ENCODE results near the gene ARMC7.
"Not testable (repeated sequence)": the region's sequence is repeated elsewhere in the genome, so short reads cannot be mapped to it uniquely, and the experiment has no call there.

ARMC7 gene

DNA sequence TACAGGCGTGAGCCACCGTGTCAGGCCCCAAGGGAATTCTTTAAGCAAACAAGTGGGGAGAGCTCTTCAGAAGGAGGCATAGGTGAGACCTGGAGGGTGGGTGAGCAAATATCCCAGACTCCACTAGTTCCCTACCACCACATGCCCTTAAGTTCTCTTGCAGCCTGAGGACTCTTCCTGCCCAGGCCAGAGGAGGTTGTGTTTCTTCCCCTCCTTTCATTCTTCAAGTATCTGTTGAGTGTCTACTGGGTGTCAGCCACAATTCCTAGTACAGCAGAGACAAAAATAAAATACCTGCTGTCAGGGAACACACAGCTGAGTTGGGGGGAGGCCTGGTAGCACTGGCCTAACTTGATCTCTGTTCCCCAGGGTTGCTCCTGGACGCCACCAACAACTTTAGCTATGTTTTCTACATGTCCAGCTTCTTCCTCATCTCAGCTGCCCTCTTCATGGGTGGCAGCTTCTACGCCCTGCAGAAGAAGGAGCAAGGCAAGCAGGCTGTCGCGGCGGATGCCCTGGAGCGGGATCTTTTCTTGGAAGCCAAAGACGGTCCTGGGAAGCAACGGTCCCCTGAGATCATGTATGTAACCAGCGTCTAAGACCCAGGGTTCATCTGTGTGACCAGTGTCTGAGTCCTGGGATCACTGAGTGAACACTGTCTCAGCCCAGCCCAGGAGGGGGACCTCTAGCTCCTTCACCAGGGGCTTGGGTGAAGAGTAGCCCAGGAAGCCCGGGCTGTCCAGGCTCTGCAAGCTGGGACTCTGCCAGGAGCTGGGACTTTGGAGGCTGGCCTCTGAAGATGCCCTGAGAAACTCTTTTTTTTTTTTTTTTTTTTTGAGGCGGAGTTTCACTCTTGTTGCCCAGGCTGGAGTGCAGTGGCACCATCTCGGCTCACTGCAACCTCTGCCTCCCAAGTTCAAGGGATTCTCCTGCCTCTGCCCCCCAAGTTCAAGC is 5.9 kb upstream of the ARMC7 start:
- DNase-seq, result no peak

- DNase-seq, result peak; percentile 37
Measured at GRCh38 chr17:75105126-75106080, 4.4 kb upstream of the ARMC7 start.

GRCh38 chr17:75108193-75108592 is 1.6 kb upstream of the ARMC7 start:
- no peak for DNase-seq

DNA sequence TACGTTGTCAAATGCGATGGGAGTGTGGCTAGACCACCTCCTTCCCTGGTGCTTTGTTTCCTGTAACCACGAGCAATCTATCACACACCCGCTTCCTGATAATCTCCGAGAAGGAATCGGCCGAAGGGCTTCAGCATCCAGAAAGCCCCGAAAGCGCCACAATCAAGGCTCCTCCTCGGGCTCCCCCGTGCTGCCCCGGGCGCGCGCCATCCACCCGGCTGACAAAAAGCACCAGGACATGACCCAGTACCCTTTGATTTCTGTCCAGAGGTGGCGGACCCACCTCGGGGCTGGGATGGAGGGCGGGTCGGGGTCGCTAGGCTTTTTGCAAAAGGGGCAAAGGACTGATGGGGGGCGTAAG is 743 bp upstream of the ARMC7 start:
- DNase-seq, result no peak

- DNase-seq, result no peak
Measured at GRCh38 chr17:75110234-75110937, 617 bp downstream of the ARMC7 start.

DNA sequence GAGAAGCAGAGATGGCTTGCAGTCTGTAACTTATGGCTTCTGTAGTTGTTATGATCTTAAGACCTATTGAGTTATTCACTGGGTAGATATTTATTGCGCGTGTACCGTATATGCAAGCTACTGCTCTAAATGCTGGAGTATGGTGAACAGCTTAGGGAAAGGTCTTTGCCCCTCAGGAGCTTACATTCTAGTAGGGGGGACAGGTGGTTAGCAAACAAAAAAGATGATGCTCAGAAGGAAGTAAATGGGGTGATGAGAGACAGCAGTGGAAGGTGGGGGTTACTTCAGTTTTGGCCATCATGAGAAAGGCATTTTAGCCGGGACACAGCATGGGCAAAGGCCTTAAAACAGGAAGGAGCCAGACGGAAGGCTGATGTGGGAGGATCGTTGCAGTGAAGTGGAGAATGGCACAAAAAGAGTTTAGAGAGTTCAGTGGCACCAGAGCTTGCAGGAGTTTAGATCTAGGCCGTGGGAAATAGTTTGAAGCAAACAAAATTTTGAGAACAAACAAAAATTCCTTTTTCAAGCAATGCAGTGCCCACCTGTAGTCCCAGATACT is 2.1 kb downstream of the ARMC7 start:
- DNase-seq, result no peak

DNA sequence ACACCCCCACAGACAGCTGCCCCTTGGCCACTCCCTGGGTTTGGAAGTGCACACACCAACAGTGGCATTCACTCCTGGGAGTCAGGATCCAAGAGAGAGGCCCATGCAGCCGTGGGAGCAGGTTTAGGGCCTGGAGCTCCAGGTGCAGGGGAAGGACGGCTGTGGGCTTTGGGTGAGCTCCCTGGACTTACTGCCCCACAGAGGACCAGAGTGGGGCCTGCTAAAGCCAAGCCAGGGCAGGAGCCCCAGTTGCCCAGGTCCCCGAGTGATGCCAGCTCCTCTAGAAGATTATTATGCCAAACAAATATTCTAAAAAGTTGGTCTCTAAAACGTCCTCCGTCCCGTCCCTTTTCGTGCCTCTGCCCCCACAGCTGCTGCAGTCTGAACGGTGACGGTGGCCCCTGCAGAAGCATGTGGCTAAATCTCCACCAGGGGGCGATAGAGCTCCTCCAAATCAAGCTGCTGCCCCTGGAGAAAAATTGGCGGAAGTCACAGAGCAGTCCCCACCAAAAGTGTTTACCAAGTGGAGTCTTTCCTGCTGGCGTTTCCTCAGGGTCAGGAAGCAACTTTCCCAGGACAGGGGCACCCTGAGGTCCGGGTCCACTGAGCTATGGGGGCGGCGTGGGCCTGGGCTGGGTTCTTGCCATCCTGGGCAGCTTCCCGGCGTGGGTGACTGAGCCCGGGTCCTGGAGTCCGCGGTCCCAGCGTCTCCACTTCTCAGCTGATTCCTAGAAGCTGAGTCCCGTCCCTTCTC is 4.2 kb downstream of the ARMC7 start:
- peak; percentile 86 for DNase-seq

- no peak for DNase-seq
Measured at GRCh38 chr17:75114552-75115314, 5.0 kb downstream of the ARMC7 start.

- no peak for DNase-seq
Measured at GRCh38 chr17:75115555-75115954, 5.8 kb downstream of the ARMC7 start.

GRCh38 chr17:75116737-75117136 is 7.0 kb downstream of the ARMC7 start:
- DNase-seq, result no peak

- DNase-seq, result no peak
Measured at GRCh38 chr17:75118307-75118706, 8.5 kb downstream of the ARMC7 start.

- DNase-seq, result peak; percentile 63
Measured at GRCh38 chr17:75124041-75124818, 14.5 kb downstream of the ARMC7 start.

DNA sequence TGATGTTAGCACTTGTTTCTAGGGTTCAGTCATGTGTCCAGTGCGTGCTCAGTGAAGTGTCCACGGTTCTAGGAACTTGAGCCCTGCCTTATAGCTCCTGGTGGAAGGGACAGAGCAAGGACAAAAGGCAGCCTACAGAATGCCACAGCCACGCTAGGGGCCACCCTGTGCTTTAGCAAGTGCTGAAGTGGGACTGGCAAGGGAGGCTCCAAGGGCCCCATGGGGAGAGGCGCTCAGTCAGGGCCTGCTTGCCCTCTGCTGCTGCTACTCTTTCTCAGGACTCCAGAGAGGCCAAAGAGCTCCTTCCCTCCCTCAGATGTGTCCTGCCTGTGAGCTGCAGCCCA is 15.0 kb downstream of the ARMC7 start:
- no peak for DNase-seq

- no peak for DNase-seq
Measured at GRCh38 chr17:75125984-75126383, 16.2 kb downstream of the ARMC7 start.

DNA sequence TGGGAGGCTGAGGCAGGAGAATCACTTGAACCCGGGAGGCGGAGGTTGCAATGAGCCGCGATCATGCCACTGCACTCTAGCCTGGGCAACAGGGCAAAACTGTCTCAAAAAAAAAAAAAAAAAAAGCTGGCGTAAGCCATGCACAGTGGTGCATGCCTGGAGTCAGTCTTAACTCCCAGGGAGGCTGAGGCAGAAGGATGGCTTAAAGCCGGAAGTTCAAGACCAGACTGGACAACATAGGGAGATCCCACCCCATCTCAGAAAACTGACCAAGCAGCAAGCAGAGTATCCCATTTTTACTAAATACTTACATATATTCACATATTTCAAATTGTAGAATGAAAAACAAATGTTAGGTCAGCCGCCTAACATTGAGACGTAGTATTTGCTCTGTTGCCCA is 17.2 kb downstream of the ARMC7 start:
- no peak for DNase-seq

DNA sequence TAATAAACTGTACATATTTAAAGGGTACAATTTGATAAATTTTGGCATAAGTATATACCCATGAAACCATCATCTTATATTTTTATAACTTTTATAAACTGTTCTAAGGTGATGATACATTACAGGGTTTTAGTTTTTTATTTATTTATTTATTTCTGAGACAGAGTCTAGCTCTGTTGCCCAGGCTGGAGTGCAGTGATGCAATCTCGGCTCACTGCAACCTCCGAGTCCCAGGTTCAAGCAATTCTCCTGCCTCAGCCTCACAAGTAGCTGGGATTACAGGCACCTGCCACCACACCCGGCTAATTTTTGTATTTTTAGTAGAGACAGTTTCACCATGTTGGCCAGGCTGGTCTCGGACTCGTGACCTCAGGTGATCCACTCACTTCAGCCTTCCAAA is 18.2 kb downstream of the ARMC7 start:
- DNase-seq, result not testable (repeated sequence)

DNA sequence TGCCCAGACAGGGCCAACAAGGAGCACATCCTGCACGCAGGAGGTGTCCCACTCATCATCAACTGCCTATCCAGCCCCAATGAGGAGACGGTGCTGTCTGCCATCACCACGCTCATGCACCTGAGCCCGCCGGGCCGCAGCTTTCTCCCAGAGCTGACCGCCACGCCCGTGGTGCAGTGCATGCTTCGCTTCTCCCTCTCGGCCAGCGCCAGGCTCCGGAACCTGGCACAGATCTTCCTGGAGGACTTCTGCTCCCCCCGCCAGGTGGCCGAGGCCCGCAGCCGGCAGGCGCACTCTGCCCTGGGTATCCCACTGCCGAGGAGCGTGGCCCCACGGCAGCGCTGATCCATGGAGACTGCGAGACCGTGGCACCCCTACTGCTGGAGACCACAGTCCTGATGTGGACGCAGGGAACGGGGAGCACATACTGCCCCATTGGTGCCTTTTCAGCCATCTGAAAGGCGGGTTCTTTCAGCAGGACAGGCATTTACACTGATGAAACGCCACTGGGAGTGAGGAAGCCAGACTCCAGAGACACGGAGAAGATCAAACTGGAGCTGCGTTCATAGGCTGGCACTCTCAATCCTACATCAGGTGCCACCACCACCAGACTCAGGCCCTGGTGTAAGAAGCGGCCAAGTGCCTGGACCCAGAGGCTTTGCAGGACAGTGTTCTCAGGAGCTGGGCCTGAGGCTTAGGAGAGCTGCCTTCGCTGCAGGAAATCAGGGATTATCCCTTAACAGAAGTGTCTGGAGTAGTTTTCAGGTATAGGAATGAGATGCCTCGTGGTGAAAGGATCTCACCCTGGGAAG is 19.1 kb downstream of the ARMC7 start:
- no peak for DNase-seq

GRCh38 chr17:75129576-75129975 is 19.8 kb downstream of the ARMC7 start:
- no peak for DNase-seq

DNA sequence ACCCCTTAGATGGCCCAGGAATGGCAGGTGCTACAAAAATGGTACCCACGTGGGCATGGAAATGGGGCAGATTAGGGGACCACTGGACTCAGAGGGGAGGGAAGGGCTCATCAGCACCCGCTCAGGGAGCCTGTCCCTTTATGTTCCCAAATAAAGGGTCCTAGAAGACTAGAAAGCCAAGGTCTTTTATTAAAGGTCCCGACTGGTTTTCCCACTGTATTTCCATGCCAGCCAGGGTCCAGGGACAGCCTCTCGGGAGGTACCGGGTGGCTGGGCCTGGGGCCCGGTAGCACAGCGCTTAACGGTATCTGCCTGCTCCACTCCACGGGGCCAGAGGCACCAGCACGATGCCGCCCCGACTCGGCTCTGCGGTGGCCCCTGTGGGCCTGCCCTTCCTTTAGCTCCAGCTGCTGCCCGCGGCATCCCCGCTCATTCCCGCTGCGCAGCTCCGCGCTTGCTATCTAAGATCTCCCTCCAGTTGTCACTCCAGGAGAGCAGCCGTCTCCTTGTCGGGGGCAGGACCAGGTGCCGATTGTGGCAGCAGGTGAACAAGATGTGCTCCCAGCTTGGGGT is 20.4 kb downstream of the ARMC7 start:
- no peak for DNase-seq

All from activated naive CD4-positive, alpha-beta T cell treated with anti-CD3 and anti-CD28 coated beads, Interleukin-2, amount 50 U/mL, for 16 hours (primary cell).